Mesodermal cell (in vitro differentiated cells): ENCODE measurements around the gene ATG9A.

Experiments
- H3K27ac ChIP-seq: 2 replicates; pipeline ENCODE4 v1.7.0; 2013; ENCODE audit warnings: mild to moderate bottlenecking, low read depth, low read length, moderate library complexity; ENCODE audit not compliant: severe bottlenecking
- H3K36me3 ChIP-seq: 2 replicates; pipeline ENCODE4 v1.7.1; 2013; ENCODE audit warnings: mild to moderate bottlenecking, low read length, moderate library complexity; ENCODE audit not compliant: control insufficient read depth, insufficient read depth
- H3K4me1 ChIP-seq: one replicate; pipeline ENCODE4 v1.7.1; 2013; ENCODE audit warnings: mild to moderate bottlenecking, low read length; ENCODE audit not compliant: insufficient read depth, control insufficient read depth, poor library complexity, severe bottlenecking
- H3K4me3 ChIP-seq: 2 replicates; pipeline ENCODE4 v1.7.0; 2013; ENCODE audit warnings: low read length, control low read depth, mild to moderate bottlenecking; ENCODE audit not compliant: insufficient read depth, poor library complexity, severe bottlenecking; ENCODE audit errors: extremely low read depth
- H3K9me3 ChIP-seq: 2 replicates; pipeline ENCODE4 v1.7.1; 2013; ENCODE audit warnings: mild to moderate bottlenecking, low read length, moderate library complexity; ENCODE audit not compliant: control insufficient read depth
- WGBS, 2 experiments: methylation state at CpG; one replicate each; pipeline ENCODE4 v1.1.5; 2013; ENCODE audit warnings: missing lambda C conversion rate in 2 of 2; ENCODE audit not compliant: insufficient coverage in 2 of 2; 5-methylcytosine and 5-hydroxymethylcytosine counted together

Gene ATG9A

DNA sequence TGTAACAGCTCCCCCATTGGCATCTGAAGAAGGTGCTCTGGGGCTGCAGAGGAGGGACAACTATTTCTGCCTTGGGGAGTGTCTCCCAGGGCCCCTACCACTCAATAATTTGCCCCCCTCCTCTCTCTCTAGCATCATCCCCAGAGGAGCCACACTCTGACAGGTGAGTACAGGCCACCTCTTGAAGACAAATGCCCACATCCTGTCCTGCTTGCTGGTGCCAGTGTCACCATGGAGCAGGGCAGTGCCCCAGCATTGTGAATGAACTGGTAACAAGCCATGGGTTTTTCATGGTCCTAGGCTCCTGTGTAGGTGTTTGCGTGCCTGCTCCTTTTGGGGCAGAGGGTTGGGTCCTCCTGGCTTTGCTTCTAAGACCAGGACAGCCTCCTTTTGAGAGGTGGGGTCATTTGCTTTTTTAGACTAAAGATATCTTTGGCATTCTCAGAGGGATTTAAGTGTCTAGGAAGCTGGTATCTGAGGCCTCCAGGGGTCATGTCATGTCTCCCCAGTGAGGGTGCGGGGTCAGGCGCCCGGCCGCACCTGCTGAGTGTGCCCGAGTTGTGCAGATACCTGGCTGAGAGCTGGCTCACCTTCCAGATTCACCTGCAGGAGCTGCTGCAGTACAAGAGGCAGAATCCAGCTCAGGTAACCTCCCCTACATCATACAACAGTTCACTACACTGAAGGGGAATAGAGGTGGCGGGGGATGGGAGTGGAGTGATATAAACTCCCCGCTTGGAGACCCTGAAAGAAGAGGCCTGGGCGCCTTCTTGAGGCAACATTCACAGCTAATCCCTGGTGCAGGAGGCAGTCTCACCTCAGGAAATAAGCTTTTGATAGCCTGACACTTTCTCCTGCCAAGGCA is 49.6 kb downstream of the ATG9A start:
- H3K27ac ChIP-seq, result no peak overlapping the region
- WGBS, 2 experiments, result 96 to 98% methylated on average over 5 to 8 of the region's 9 CpGs
- peaks cover 6% of the 10 kb centered on the region for H3K4me1 ChIP-seq
- H3K9me3 ChIP-seq, result no peaks in the 10 kb centered on the region
- H3K4me3 ChIP-seq, result no peak overlapping the region
- H3K36me3 ChIP-seq, result peaks cover 50% of the 10 kb centered on the region

DNA sequence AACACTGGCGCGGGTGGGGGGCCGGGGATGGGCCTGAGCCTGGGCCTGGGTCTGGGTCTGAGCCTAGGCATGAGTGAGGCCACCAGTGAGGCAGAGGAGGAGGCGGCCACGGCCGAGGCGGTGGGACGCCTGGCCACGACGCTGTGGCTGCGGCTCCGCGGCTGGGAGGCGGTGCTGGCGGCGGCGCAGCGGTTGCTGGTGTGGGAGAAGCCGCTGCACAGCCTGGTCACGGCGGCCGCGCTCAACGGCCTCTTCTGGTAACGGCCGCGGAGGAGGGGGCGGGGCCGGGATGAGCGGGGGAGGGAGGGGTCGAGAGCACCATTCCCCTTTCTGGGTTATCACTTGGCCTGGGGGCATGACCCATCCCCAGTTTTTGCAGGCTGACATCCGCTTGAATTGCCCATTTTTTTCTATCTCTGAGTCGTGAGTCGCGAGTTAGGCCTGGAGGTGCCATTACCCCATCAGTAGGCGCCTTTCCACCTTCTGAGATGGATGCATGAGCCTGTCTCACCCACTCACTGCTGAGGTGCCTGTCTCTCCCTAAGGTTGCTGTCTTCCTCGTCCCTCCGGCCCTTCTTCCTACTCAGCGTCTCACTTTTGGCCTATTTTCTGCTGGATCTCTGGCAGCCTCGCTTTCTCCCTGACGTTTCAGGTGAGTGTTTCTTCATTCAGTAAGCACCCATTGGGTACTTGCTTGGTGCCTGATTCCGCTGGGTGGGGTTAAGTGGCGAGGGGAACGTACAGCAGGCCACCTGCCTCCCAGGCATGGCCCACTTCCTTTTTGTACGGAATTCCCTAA is 50.9 kb downstream of the ATG9A start:
- Histone ChIP-seq H3K27ac (peak overlapping the region; percentile 93), H3K9me3 (no peaks in the 10 kb centered on the region), H3K36me3 (peaks cover 56% of the 10 kb centered on the region), H3K4me3 (peak overlapping the region; percentile 71), H3K4me1 (peaks cover 6% of the 10 kb centered on the region)
- WGBS, 2 experiments, result 2 to 6% methylated on average over 20 to 28 of the region's 45 CpGs

DNA sequence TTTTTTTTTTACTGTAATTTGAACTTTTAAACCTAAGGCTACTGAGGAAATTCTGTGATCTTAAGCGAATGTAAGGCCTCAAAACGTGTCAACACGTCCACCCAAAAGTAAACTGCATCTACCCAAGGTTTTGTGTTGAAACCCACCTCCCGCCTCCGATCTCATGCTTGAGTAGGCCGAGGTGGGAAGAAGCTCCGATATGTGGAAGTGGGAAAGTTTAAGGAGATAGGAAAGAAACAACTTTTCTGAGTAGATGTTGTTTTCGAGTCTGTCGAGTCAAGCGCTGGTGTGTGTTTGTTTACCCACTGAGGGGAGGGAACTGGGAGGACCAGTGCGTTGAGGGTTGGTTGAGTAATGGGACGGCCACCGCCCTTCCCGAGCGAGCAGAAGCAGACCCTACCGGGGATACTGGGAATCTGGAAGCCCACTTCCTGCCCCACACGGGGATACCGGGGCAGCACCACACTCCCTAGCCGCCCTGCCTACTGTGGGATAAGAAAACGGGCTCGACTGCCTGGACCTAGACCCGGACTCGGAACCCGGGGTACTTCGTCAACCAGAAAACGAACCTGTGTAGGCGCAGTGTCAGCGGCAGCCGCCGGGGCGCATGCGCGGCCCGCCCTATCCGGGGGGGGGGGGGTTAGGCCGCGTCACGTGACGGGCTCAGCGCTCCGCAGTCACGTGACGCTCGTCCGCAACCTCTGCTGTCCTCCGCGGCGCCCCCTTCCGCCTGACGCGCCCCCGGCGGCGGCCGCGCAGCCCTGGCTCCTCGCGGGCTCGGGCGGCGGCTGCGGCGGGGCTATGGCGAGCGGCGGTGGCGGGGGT is 51.7 kb downstream of the ATG9A start, which contains the start of gene RETREG2:
Gene RETREG2, plus strand, starts transcription at position 724 of the 825 bp plus-strand sequence. Its CDS starts 78 bp downstream, at position 802.
- WGBS, 2 experiments, result 0 to 1% methylated on average over 28 to 38 of the region's 67 CpGs
- peaks cover 59% of the 10 kb centered on the region for H3K36me3 ChIP-seq

GRCh38 chr2:219176818-219177551 is 52.5 kb downstream of the ATG9A start, which contains the start of gene CNPPD1:
Gene CNPPD1 (minus strand): TSS chr2:219176925. CDS start chr2:219176828, 97 bp downstream.
- Histone ChIP-seq H3K27ac (peak within 1 kb of the TSS; percentile 93), H3K36me3 (peaks cover 57% of the 10 kb centered on the region), H3K4me1 (peaks cover 6% of the 10 kb centered on the region), H3K4me3 (peak within 1 kb of the TSS; percentile 71), H3K9me3 (no peaks in the 10 kb centered on the region)
- 0% methylated on average over 45 to 63 of the region's 69 CpGs for WGBS, 2 experiments

More for the DNA sequence above, 51.7 kb downstream of the ATG9A start, which contains the start of gene RETREG2:
- Histone ChIP-seq H3K27ac (peak within 1 kb of the TSS; percentile 93), H3K9me3 (no peaks in the 10 kb centered on the region), H3K4me1 (peaks cover 6% of the 10 kb centered on the region), H3K4me3 (peak within 1 kb of the TSS; percentile 71)

DNA sequence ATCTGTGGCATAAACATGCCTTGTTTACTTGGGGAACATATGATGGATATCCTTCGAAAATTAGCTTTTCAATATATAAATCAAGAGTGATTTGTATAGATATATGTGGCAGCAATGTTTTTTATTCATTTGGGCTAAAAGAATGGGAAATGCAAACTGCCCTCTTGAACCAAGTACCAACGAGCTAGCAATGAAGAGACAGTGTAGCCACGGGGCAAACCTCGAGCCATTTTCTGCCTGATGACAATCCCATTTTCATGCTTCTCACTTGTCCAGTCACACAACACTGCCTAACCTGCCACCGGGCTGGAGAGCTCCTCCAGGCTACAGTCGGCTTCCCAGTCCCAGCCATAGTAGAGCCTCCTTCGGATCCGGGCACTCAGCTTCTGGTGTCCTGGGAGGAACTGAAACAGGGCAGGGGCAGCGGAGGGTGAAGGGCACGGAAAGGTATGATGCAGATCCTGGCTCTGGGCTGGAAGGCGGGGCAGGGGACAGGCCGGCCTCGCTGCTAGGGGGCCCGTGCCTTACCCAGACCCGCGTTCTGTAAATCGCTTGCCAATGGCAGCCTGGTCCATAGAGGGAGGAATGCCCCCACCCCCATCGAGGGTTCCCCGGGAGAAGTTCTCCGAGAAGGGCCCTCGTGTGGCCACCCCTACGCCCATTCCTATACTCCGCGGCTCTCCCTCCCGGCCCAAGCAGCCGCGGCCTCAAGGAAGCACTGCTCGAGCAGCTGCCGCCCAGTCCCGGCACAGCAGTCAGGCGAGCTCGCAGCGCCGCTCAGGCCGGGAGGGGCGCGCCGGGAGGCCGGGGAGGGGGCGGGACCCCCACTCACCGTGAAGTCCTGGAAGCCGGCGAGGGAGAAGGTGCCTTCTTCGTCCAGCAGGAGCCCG is 53.3 kb downstream of the ATG9A start:
- Histone ChIP-seq H3K36me3 (peaks cover 49% of the 10 kb centered on the region), H3K9me3 (no peaks in the 10 kb centered on the region), H3K4me1 (peaks cover 13% of the 10 kb centered on the region), H3K27ac (peak overlapping the region; percentile 93), H3K4me3 (peak overlapping the region; percentile 71)
- 3 to 5% methylated on average over 34 to 35 of the region's 45 CpGs for WGBS, 2 experiments

DNA sequence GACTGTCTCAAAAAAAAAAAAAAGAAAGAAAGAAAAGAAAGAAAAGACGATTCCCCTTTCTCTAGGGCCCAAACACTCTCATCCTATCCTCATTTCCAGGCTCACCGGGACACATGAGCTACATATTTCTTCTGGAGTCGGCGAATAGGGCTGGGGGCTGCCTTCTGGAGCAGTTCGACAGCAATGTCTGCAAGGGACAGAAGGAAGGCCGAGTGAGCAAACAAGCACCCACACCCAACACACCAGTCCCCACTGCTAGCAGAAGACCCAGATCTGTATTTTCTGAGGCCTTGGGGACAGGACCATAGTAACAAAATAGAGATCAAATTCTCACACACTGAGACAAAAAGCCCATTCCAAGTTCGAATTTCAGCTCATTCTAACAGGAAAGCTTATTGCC is 54.0 kb downstream of the ATG9A start:
- no peaks in the 10 kb centered on the region for H3K9me3 ChIP-seq
- peaks cover 13% of the 10 kb centered on the region for H3K4me1 ChIP-seq
- H3K36me3 ChIP-seq, result peaks cover 42% of the 10 kb centered on the region
- 71 to 91% methylated on average over 2 to 5 of the region's 7 CpGs for WGBS, 2 experiments
- peak overlapping the region; percentile 71 for H3K4me3 ChIP-seq
- no peak overlapping the region for H3K27ac ChIP-seq

GRCh38 chr2:219174801-219175200 is 54.6 kb downstream of the ATG9A start:
- peaks cover 35% of the 10 kb centered on the region for H3K36me3 ChIP-seq
- no peak overlapping the region for H3K4me3 ChIP-seq
- no peak overlapping the region for H3K27ac ChIP-seq
- H3K9me3 ChIP-seq, result no peaks in the 10 kb centered on the region
- peaks cover 13% of the 10 kb centered on the region for H3K4me1 ChIP-seq
- WGBS, 2 experiments, result 94 to 100% methylated on average over 4 to 5 of the region's 7 CpGs

- no peak overlapping the region for H3K4me3 ChIP-seq
- no peak overlapping the region for H3K27ac ChIP-seq
- H3K9me3 ChIP-seq, result no peaks in the 10 kb centered on the region
- H3K4me1 ChIP-seq, result peaks cover 11% of the 10 kb centered on the region
- peaks cover 31% of the 10 kb centered on the region for H3K36me3 ChIP-seq
- 94 to 100% methylated on average over 1 to 3 of the region's 3 CpGs for WGBS, 2 experiments
Observed at GRCh38 chr2:219174146-219174545, 55.3 kb downstream of the ATG9A start.

- peaks cover 31% of the 10 kb centered on the region for H3K36me3 ChIP-seq
- 76 to 94% methylated on average over 3 to 6 of the region's 6 CpGs for WGBS, 2 experiments
- H3K4me1 ChIP-seq, result peaks cover 7% of the 10 kb centered on the region
- no peak overlapping the region for H3K27ac ChIP-seq
- no peaks in the 10 kb centered on the region for H3K9me3 ChIP-seq
- H3K4me3 ChIP-seq, result no peak overlapping the region
Observed at GRCh38 chr2:219173176-219173575, 56.3 kb downstream of the ATG9A start.
